ENCODE data around the gene CHM. TPM values are rescaled to one million over a fixed set of nuclear protein-coding genes. Genes with fewer than 3 reads are reported as not detected.
"Not testable (repeated sequence)": the region's sequence is repeated elsewhere in the genome, so short reads cannot be mapped to it uniquely, and the experiment has no call there.

The CHM gene
- total RNA-seq, 1 donor from 2014 or later, result 14.6 TPM

DNA sequence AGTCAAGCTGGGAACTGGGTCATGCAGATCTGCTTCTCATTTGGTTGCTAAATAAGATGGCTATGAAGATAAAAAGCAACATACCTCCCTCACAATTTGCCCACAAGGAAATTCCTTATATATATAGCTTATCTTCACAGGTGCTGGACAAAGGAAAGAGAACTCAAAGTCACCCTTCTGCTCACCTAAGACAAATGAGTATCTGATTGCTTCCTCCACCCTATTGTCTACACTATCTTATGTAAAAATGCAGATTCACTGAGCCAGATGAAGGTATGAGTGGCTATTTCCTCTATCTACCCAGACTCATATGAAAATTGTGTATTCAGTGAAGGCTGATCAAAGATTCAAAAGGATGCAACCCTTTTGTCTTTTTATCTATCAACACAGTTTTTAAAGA is 50.8 kb downstream of the CHM start:
- DNase-seq (ENCODE audit: low read depth, low spot score), result no peak

DNA sequence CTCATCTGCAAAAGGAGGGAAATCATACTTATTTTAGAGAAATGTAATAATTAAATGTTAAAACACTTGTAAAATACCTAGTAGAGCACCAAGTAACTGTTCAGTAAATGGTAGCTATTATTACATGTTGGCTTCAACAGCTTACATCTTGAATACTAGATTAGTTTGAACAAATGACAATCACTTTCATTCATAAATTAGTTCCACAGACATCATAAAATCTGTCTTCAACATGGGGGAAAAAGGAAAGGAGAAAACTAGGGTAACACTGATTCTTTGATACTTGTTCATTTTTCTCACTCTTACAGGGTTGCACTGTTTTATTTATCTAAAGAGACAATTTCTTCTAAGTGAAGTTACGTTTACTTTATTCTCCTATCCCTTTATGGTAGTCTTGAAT is 51.7 kb downstream of the CHM start:
- DNase-seq (ENCODE audit: low read depth, low spot score), result no peak

DNA sequence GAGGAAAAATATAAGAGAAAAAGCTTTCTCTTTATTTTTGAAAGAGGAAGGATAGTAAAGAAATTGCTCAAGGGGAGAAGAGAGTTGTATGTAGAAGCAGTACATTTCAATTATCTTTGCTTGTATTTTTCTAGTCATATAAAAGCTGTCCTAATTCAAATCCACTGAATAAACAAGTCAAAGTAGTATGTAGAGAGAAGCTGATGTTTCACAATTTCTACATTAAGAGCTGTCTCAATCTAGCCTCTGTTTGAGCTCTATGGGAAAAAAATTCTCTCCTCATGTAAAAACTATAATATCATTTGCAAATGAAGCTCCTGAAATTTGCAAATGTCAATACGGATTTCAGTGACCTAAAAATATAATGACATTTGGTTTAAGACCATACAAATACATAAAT is 52.6 kb downstream of the CHM start:
- no peak for DNase-seq (ENCODE audit: low read depth, low spot score)

DNA sequence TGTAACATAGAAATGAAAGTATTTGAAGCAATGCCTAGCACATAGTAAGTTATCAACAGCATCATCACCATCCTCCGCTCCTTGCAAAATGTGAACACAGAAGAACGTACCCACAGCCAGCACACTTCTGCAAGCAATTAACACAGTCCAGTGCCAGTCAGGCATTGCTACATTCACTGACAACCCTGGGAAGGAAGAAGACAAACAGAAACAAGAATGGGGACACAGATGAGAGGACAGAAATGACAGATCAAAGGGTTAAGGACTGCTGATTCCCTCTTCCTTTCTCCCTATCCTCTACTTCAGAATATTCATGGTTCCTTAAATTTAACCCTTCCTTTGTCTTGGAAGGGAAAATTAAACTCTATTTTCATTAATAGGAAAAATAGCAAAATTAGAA is 53.1 kb downstream of the CHM start:
- DNase-seq (ENCODE audit: low read depth, low spot score), result no peak

DNA sequence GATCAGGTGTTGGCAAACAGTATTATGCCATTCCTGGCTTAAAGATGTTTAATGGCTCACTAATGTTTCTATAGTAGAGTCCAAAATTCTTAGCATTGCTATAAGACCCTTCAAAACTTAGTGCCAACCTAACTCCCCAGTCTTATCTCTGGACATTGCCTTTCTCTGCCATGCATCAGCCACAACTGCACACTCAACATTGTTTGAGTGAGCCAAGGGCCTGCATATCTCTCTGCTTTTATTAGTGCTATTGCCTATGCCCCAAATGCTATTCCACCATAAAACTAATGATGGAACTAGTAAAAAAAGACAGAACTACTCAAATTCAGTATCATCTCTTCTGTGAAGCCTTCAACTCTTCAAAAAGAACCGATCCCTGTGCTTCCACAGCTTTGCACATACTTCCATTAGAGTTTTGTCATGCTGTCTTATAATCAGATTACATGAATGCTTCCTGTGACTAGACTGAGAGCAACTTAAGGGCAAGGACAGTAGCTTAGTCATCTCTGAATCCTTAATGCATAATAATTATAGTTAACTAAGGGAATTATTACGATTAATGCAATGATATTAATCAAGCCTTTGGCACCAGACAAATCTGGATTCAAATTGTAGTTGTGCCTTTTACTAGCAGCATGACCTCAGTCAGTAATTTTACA is 53.7 kb downstream of the CHM start:
- no peak for DNase-seq (ENCODE audit: low read depth, low spot score)

DNA sequence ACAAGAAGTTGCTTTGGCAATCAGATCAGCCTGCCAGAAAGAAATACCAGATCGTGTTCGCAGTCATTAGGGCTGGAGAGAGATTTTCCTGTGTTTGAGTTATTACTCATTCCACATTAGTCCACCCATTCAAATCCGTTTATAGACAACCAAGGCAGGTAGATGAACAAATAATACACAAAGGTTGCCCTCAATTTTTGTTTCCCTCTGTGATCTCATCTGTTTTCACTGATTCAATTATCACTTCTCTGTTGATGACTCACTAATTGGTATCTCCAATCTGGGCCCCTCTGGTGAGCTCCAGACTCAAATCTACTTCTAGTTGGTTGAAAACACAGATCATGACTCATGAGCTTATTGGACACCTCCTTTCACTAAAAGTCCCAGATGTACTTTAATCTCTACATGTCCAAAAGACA is 54.5 kb downstream of the CHM start:
- DNase-seq (ENCODE audit: low read depth, low spot score), result no peak

DNA sequence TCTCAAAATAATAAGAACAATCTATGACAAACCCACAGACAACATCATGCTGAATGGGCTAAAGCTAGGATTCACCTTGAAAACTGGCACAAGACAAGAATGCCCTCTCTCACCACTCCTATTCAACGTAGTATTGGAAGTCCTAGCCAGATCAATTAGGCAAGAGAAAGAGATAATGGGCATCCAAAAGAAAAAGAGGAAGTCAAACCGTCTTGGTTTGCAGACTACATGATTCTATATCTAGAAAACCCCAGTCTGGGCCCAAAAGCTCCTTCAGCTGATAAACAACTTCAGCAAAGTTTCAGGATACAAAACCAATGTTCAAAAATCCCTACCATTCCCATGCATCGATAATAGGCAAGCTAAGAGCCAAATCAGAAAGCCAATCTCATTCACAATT is 59.0 kb downstream of the CHM start:
- no peak for DNase-seq (ENCODE audit: low read depth, low spot score)

DNA sequence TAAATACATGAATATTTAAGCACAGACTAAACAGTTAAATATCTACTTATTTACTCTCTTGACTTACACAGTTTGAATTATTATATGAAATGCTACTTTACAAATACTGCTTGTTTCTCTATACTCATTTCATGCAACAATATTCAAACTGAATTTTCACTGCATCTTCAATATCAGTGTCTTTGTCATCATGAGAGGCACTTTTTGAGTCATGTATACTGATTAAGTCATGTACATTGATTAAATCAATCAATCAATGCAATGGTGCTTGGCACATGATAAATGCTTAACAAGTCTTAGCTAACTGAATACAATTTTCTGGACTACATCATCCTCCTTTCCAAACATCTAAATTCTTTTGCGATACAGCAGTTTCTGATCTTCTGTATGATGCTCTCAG is 67.1 kb downstream of the CHM start:
- DNase-seq (ENCODE audit: low read depth, low spot score), result no peak

DNA sequence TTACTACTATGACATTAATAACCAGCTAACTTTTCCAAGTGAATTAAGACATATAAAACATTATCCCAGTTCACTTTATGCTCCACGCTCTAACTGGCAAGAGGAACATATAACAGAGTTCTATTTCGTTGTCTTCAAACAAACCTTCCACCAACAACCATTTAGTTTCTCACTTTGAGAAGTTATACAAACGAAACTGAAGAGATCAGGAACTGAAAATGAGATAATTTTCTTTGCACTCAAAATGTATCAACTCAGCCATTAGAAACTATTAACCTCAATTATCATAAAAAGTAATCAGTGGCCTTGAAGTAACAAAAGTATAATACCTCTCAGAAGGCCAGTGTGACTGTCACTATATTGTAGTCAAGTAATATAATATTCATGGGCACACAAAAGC is 70.1 kb downstream of the CHM start:
- DNase-seq (ENCODE audit: low read depth, low spot score), result no peak

DNA sequence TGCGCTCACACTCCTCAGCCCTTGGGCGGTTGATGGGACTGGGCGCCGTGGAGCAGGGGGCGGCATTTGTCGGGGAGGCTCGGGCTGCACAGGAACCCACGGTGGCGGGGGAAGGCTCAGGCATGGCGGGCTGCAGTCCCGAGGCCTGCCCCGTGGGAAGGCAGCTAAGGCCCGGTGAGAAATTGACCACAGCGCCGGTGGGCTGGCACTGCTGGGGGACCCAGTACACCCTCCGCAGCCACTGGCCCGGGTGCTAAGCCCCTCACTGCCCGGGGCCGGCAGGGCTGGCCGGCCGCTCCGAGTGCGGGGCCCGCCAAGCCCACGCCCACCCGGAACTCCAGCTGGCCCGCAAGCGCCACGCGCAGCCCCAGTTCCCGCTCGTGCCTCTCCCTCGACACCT is 75.0 kb downstream of the CHM start:
- DNase-seq (ENCODE audit: low read depth, low spot score), result not testable (repeated sequence)

DNA sequence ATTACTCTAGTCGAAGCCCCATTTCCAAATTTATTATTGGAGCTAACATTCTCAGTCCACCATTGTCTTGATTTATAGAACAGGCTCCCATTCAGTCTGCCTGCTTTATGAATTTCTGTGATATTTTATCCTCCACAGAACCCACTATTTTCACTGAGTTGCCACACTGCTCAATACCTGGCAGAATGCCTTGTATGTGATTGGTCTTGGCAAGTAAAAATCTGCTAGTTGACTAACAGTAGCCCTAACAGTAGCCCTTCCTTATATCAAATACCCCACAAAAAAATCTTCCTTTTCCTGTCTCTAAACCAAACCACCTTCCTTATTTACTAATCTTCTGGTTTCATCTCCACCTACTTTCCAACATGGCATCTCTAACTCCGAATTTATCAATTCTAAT is 82.6 kb downstream of the CHM start:
- DNase-seq (ENCODE audit: low read depth, low spot score), result no peak

DNA sequence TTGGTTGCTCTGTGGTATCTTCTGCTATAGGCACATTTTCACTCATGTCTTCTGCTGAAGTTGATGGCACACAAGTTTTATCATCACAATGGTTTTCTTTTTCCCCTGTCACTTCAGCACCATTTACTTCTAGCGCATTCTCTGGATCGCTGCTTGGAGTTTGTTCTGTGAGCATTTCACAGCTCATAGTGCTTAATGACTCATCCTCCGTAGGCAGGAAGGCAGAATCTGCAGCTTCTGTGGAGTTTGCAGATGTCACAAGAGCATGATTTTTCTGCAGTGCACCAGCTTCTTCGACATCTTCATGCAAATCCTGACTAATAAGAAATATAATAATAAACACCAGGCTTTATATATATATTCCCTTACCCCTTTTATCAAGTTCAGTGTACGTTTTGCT is 83.6 kb downstream of the CHM start:
- DNase-seq (ENCODE audit: low read depth, low spot score), result no peak

DNA sequence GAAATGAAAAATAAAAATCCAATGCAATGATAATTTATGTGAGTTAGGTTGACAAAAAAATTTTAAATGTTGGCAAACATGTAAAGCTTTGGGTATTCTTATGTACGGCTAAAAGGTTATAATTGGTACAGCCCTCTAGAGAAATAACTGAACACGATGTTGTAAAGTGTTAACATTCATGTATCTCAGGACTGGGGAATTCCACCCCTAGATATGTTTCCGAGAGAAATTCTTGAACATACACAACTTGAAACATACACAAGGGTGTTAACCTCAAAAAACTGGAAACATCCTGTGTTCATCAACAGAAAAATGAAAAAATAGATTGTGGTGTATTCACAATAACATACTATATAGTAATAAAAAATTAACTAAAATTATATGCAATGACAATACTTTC is 91.8 kb downstream of the CHM start:
- no peak for DNase-seq (ENCODE audit: low read depth, low spot score)

DNA sequence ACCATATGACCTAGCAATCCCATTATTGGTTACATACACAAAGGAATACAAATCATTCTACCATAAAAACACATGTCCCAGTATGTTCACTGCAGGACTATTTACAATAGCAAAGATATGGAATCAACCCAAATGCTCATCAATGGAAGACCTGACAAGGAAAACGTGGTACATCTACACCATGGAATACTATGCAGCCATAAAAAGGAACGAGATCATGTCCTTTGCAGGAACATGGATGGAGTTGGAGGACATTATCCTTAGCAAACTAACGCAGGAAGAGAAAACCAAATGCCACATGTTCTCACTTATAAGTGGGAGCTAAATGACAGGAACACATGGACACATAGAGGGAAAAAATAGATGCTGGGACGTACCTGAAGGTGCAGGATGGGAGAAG is 102.6 kb downstream of the CHM start:
- not testable (repeated sequence) for DNase-seq (ENCODE audit: low read depth, low spot score)

DNA sequence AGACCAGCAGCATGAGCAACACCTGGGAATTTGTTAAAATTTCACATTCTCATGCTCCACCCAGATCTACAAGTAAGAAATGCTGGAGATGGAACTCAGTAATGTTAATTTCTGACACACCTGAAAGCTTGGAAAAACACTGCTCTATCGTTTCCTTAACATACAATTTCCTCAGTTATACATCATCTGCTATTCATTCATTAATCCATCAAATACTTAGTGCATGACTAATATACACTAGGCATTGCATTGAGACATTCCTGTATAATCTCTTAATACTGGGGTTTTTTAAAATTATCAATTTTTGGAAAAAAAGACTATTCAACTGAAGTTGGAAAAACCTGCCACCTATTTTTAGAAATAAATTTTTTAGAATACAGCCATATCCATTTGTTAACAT is 106.1 kb downstream of the CHM start:
- no peak for DNase-seq (ENCODE audit: low read depth, low spot score)

DNA sequence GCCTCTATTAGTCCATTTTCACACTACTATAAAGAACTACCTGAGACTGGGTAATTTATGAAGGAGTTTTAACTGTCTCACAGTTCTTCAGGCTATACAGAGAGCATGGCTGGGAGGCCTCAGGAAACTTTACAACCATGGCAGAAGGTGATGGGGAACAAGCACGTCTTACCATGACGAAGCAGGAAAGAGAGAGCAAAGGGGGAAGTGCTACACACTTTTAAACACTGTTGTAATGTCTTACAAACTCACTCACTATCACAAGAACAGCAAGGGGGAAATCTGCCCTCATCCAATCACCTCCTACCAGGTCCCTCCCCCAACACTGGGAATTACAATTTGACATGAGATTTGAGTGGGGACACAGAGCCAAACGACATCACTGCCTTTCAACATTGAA is 107.4 kb downstream of the CHM start:
- DNase-seq (ENCODE audit: low read depth, low spot score), result not testable (repeated sequence)

DNA sequence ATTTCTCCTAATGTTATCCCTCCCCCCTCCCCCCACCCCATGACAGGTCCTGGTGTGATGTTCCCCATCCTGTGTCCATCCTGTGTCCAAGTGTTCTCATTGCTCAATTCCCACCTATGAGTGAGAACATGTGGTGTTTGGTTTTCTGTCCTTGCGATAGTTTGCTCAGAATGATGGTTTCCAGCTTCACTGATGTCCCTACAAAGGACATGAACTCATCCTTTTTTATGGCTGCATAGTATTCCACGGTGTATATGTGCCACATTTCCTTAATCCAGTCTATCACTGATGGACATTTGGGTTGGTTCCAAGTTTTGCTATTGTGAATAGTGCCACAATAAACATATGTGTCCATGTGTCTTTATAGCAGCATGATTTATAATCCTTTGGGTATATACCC is 113.0 kb downstream of the CHM start:
- DNase-seq (ENCODE audit: low read depth, low spot score), result not testable (repeated sequence)

DNA sequence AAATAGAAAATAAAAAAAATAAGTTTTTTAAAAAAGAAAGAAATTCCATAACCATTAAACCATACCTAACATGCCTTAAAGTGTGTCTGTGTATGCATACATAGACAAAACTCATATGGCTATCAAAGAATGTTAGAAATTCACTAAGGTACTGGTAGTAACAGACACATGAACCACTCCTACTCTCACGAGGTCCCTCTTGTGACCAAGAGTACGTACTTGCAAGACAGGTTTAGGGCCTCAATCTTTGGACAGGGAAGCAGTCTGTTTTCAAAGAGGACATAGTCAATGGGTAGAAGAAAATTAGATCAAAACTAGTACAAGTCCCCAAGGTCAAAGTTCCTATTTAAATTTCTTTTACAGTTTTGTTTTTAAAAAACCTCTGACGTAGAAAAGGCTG is 117.3 kb downstream of the CHM start:
- no peak for DNase-seq (ENCODE audit: low read depth, low spot score)

DNA sequence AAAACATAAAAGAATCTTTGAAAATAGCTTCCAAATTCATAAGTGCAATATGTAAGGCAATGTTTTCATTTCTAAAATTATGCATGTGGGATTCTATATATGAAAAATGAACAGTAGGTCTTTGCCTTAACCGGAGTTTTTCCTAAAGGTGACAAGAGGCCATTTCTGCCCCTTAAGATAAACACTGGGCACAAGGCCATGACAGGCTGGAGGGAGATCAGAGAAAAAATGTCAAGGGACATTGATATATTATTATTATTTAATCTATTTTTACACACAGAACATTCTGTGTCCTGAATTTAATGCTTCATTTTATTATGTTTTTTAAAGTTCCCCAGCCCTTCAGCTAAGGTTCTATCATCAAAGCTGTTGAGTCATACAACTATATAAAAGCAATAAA is 118.8 kb downstream of the CHM start:
- no peak for DNase-seq (ENCODE audit: low read depth, low spot score)

DNA sequence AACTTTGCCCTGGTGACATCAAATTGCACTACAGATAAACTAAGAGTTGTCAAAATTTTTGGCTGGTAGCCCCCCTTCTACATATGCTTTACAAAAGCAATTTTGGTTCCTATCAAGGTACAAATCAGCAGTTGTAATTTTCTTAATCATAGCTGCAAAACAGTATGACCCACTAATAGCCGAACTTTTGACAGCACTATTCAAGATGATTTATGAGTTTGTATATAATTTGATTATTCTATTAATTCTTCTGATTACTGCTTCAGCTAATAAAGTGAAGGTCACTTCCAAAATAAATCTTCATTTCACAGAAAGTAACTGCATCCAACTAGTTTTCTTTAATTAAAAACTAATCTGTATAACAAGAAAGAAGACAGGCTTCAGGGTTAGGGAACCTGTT is 119.6 kb downstream of the CHM start:
- no peak for DNase-seq (ENCODE audit: low read depth, low spot score)

DNA sequence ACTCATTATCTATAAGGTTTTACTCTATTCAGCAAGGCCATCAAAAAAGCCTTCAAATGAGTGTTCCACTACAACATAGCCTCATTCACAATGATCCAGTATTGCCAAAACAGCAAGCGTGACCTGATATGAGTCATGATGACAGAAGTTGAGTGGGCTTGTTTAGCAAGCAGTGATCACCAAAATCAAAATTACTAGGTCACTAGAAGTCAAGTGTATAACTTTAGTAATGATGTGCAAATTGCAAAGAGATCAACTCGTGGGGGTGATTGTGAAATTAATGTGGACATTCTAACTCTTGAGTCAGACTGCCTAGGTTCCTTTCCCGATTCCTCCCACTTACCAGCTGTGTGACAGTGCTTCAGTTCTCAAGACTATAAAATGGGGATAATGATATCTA is 124.5 kb downstream of the CHM start:
- no peak for DNase-seq (ENCODE audit: low read depth, low spot score)

DNA sequence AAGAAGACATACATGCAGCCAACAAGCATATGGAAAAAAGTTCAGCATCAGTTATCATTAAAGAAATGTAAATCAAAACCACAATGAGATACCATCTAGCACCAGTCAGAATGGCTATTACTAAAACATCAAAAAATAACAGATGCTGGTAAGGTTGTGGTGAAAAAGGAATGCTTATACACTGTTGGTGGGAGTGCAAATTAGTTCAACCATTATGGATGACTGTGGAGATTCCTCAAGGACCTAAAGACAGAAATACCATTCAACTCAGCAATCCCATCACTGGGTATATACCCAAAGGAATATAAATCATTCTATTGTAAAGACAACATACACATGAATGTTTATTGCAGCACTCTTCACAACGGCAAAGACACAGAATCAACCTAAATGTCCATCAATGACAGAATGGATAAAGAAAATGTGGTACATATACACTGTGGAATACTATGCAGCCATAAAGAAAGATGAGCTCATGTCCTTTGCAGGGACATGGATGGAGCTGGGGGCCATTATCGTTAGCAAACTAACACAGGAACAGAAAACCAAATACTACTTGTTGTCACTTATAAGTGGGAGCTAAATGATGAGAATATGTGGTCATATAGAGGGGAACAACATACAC is 130.6 kb downstream of the CHM start:
- DNase-seq (ENCODE audit: low read depth, low spot score), result not testable (repeated sequence)

DNA sequence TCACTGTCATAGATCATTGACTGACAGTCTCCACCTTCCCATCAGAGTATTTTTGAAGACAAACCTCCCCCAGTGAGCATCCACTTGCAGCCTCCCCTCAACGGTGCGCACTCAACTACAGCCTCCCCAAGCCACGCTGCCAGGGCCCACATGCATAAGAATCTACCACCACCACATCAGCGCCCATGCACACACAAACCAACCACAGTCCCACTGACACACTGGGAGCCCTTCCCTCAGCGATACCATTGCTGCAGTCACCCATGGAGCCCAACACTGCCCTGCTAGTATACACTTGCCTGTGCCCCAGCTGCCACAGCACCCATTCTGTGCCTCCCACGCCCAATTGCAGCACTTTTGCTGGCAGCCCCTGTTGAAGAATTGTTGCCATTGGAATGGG is 132.9 kb downstream of the CHM start:
- no peak for DNase-seq (ENCODE audit: low read depth, low spot score)

DNA sequence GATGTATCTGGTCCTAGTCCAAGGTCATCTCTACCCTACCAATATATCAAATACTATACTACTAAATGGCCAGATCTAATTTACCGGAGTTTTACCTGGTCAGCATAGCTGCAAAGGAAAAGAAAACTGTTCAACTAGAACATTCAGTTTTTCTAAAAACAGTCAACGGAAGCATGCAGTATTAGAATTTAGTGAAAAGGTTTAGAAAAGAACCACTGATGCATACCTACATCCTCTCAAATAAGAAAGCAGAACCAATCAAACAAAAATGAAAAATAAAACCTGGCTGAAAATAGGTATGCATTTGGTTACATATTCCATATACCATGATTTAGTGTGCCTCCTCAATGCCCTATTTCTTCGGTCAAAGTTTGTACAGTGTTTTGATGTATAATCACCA is 140.0 kb downstream of the CHM start:
- no peak for DNase-seq (ENCODE audit: low read depth, low spot score)

Data from pulmonary artery endothelial cell (primary cell).